Activated CD8-positive, alpha-beta T cell treated with anti-CD3 and anti-CD28 coated beads for 36 hours (primary cell): Measurements from ENCODE around the gene FRZB. TPM values are rescaled to one million over a fixed set of nuclear protein-coding genes. Genes with fewer than 3 reads are reported as not detected.

ENCODE experiments used
- ATAC-seq: fragments of 200-7000 bp; cut with Tn5 transposase; one replicate; pipeline ENCODE4 v1.10.0; 2021; ENCODE audit warnings: mild to moderate bottlenecking, moderate library complexity
- CTCF ChIA-PET: fragments of 350-600 bp; sonication (Branson Sonifier 250); formaldehyde crosslinking; loops from one replicate; lab custom pipeline; 2021; ENCODE audit warnings: antibody characterized with exemption; lab: Charles Lee
- POLR2A ChIA-PET: fragments of 350-600 bp; sonication (Branson Sonifier 250); formaldehyde crosslinking; loops from one replicate; lab custom pipeline; 2021; ENCODE audit warnings: antibody characterized with exemption; lab: Charles Lee
- DNase-seq: peaks from one replicate; pipeline ENCODE4 v3.0.0-alpha.2; 2020
- H3K27ac Mint-ChIP-seq: one replicate; pipeline ENCODE4 v1.8.0; 2021; ENCODE audit warnings: mild to moderate bottlenecking, mixed read lengths
- H3K27me3 Mint-ChIP-seq: one replicate; pipeline ENCODE4 v1.8.0; 2021; ENCODE audit warnings: mixed read lengths
- H3K36me3 Mint-ChIP-seq: one replicate; pipeline ENCODE4 v1.8.0; 2021; ENCODE audit warnings: low read depth, mixed read lengths
- H3K4me1 Mint-ChIP-seq: one replicate; pipeline ENCODE4 v1.8.0; 2021; ENCODE audit warnings: low read depth, mixed read lengths
- H3K4me3 Mint-ChIP-seq: one replicate; pipeline ENCODE4 v1.8.0; 2021; ENCODE audit warnings: mild to moderate bottlenecking, moderate library complexity, mixed read lengths
- H3K9me3 Mint-ChIP-seq: one replicate; pipeline ENCODE4 v1.8.0; 2021; ENCODE audit warnings: mixed read lengths
- intact Hi-C: fragments of 100-400 bp; cut with micrococcal nuclease; formaldehyde crosslinking; loops from one replicate; pipeline ENCODE4 v1.10.0; 2022
- total RNA-seq, 2 experiments: library from RNA; stranded (reverse); gene quantifications; one replicate each; pipeline ENCODE4 v1.2.3, GENCODE V29; 2021
- TF ChIP-seq, protein P1 (sequence below): fragments of 200-600 bp; IDR thresholded peaks from one replicate; pipeline ENCODE4 v1.8.0; 2022; ENCODE audit warnings: antibody characterized with exemption, mild to moderate bottlenecking

Gene FRZB
- total RNA-seq, 2 experiments from 2014 or later: not detected

DNA sequence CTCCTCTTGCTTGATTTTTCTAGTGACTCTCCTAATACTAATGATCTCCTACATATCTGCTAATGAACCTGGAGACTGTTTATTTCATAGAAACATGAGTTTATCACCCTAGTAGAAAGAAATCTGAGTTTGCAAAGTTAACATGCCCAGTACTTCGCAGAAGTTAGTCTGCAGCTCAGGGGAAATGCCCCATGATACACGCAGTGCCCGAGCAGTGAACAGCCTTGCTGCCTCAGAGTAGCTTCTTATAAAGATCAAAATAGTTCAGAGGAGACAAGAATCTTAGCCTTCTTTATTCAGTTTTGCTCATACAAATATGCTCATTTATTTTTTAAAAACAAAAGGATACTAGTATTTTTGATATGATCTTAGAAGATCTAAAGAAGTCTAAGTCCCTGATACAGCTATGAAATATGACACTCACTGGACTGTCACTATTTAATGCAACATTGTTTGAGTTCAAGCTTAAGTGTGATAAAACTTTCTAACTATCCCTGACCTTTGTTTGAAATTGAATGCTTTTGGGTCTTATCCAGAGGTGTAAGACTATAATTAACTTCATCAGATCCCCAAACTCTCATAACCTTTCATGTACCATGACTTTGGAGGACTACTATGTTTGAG lies 20.5 kb downstream of the FRZB start:
- ATAC-seq: no peak
- Mint-ChIP-seq H3K4me3 (no peak overlapping the region), H3K4me1 (no peaks in the 10 kb centered on the region), H3K27me3 (peaks cover 17% of the 10 kb centered on the region), H3K9me3 (no peaks in the 10 kb centered on the region), H3K27ac (no peak overlapping the region), H3K36me3 (no peaks in the 10 kb centered on the region)
- intact Hi-C loops: no loop called here
- DNase-seq: no peak
- TF ChIP-seq, protein P1, sequence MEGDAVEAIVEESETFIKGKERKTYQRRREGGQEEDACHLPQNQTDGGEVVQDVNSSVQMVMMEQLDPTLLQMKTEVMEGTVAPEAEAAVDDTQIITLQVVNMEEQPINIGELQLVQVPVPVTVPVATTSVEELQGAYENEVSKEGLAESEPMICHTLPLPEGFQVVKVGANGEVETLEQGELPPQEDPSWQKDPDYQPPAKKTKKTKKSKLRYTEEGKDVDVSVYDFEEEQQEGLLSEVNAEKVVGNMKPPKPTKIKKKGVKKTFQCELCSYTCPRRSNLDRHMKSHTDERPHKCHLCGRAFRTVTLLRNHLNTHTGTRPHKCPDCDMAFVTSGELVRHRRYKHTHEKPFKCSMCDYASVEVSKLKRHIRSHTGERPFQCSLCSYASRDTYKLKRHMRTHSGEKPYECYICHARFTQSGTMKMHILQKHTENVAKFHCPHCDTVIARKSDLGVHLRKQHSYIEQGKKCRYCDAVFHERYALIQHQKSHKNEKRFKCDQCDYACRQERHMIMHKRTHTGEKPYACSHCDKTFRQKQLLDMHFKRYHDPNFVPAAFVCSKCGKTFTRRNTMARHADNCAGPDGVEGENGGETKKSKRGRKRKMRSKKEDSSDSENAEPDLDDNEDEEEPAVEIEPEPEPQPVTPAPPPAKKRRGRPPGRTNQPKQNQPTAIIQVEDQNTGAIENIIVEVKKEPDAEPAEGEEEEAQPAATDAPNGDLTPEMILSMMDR: no peak
- CTCF ChIA-PET: interaction anchor here (1.1 kb wide), 1 partner anchor 180 kb away, joined by 3 read pairs; no protein-coding TSS in a partner anchor
- POLR2A ChIA-PET: no interaction called here

- Mint-ChIP-seq H3K27ac (no peak overlapping the region), H3K4me1 (no peaks in the 10 kb centered on the region), H3K36me3 (no peaks in the 10 kb centered on the region), H3K9me3 (no peaks in the 10 kb centered on the region), H3K4me3 (no peak overlapping the region), H3K27me3 (peaks cover 18% of the 10 kb centered on the region)
- intact Hi-C loops: no loop called here
- no peak for ATAC-seq
- CTCF ChIA-PET: no interaction called here
- POLR2A ChIA-PET: no interaction called here
- DNase-seq: no peak
- TF ChIP-seq, protein P1: no peak
These were observed 30.0 kb downstream of the FRZB start for GRCh38 chr2:182836451-182836850.

DNA sequence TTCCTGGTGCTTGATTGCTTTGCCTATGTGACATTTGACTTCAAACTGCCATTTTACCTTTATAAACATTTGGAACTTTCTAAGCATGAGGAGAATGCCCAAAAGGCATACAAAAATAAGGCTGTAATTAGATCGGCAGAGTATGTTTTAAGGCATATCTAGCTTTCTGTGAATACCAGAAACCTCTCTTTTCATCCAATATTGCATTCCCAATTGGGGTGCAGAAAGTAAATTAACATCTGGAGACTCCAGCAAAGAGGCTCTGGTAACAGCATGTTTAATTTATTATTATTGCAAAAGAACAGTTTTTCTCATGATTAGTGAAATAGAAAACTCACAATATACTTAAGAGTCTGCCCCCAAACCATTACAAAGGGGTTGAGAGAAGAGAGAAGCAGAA lies 32.1 kb downstream of the FRZB start:
- POLR2A ChIA-PET: no interaction called here
- ATAC-seq (no peak), DNase-seq (no peak)
- H3K4me1 Mint-ChIP-seq: no peaks in the 10 kb centered on the region
- H3K27ac Mint-ChIP-seq: no peak overlapping the region
- H3K4me3 Mint-ChIP-seq: no peak overlapping the region
- no peaks in the 10 kb centered on the region for H3K9me3 Mint-ChIP-seq
- peaks cover 13% of the 10 kb centered on the region for H3K27me3 Mint-ChIP-seq
- CTCF ChIA-PET: no interaction called here
- TF ChIP-seq, protein P1: no peak
- intact Hi-C loops: no loop called here
- no peaks in the 10 kb centered on the region for H3K36me3 Mint-ChIP-seq

DNA sequence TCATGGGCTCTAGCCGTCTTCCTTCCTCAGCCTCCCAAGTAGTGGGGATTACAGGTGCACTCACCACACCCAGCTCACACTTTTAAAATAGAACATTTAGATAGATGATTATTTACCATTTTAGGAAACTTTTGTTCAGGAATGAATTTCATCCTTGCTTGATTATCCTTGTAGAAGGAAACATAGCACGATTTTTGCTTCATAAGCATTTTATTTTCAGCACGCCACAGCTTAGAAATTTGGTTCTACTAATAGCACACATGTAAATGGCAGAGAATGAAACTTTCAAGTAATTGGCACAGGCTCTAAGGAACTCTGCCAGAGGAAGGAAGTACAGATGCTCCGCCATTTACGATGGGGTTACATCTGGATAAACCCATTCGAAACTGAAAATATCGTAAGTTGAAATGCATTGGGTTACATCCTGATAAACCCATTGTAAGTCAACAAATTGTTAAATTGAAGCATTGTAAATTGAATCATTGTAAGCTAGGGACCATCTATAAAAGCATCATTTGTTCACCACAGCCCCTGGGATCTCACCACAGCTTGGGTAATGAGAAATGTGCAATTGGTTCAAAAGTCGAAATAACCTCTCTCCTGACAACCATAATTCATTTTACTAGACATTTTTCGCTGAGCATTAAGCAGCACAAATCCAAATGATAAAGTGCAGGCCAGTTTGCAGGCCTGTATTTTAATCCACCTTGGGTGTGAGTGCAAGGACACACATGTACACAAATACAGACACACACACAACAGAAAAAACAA lies 33.2 kb downstream of the FRZB start:
- no peaks in the 10 kb centered on the region for H3K4me1 Mint-ChIP-seq
- H3K27ac Mint-ChIP-seq: no peak overlapping the region
- ChIA-PET POLR2A (no interaction called here), CTCF (interaction anchor here (1.1 kb wide), 1 partner anchor 9 kb away, joined by 3 read pairs; no protein-coding TSS in a partner anchor)
- no peak for ATAC-seq
- peaks cover 9% of the 10 kb centered on the region for H3K27me3 Mint-ChIP-seq
- TF ChIP-seq, protein P1: no peak
- no peaks in the 10 kb centered on the region for H3K36me3 Mint-ChIP-seq
- intact Hi-C loops: no loop called here
- no peaks in the 10 kb centered on the region for H3K9me3 Mint-ChIP-seq
- no peak overlapping the region for H3K4me3 Mint-ChIP-seq
- DNase-seq: no peak

DNA sequence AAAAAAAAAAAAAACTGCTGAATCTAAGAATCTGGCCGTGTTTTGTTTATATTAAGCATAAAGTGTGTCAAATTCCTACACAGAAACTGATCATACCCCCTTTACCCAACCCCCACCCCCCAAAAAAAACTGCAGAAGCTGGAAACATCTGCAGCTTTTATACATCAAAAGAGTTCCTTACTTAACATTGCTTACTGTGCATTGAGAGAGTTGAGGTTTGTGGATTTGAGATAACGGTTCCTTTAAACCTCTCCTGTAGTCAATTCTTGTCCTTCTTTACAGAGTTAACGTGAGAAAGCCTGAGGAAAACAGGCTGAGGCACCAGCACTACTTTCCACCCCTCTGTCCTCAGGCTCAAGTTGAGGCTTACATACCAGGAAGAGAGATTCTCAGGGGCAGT lies 34.5 kb downstream of the FRZB start:
- Mint-ChIP-seq H3K27me3 (peaks cover 2% of the 10 kb centered on the region), H3K4me3 (no peak overlapping the region), H3K36me3 (no peaks in the 10 kb centered on the region), H3K27ac (no peak overlapping the region), H3K4me1 (no peaks in the 10 kb centered on the region), H3K9me3 (no peaks in the 10 kb centered on the region)
- ATAC-seq: no peak
- POLR2A ChIA-PET: no interaction called here
- CTCF ChIA-PET: interaction anchor here (1.2 kb wide), 1 partner anchor 69 kb away, joined by 3 read pairs; no protein-coding TSS in a partner anchor
- no peak for DNase-seq
- TF ChIP-seq, protein P1: no peak
- intact Hi-C loops: no loop called here
